ENCODE results near the gene INHBC.
"Not testable (repeated sequence)": the region's sequence is repeated elsewhere in the genome, so short reads cannot be mapped to it uniquely, and the experiment has no call there.

The INHBC gene

GRCh38 chr12:57389033-57389432 is 45.6 kb upstream of the INHBC start:
- Histone ChIP-seq H3K27me3 (ENCODE audit: low read depth, low read length) (no peaks in the 10 kb centered on the region), H3K4me1 (ENCODE audit: low read length) (no peaks in the 10 kb centered on the region), H3K4me3 (ENCODE audit: low read length) (no peak overlapping the region), H3K27ac (ENCODE audit: low read length) (no peak overlapping the region), H3K9me3 (ENCODE audit: insufficient read depth, low read length) (no peaks in the 10 kb centered on the region), H3K79me2 (ENCODE audit: low read length) (no peaks in the 10 kb centered on the region), H3K36me3 (replicated peaks; ENCODE audit: low read depth, low read length) (peaks cover 4% of the 10 kb centered on the region), H3K9ac (ENCODE audit: low read length) (no peak overlapping the region), H3K4me2 (ENCODE audit: low read length) (no peak overlapping the region), H2AFZ (ENCODE audit: low read depth, low read length) (no peak overlapping the region), H4K20me1 (ENCODE audit: insufficient read depth, low read length) (no peaks in the 10 kb centered on the region)
- TF ChIP-seq CTCF (IDR thresholded peaks at IDR 0.05; ENCODE audit: low read depth, low read length) (no peak), EZH2phosphoT487 (IDR thresholded peaks at IDR 0.05; ENCODE audit: low read depth) (no peak)

GRCh38 chr12:57390174-57390573 is 44.4 kb upstream of the INHBC start:
- Histone ChIP-seq H2AFZ (ENCODE audit: low read depth, low read length) (no peak overlapping the region), H3K4me1 (ENCODE audit: low read length) (no peaks in the 10 kb centered on the region), H3K4me3 (ENCODE audit: low read length) (no peak overlapping the region), H4K20me1 (ENCODE audit: insufficient read depth, low read length) (no peaks in the 10 kb centered on the region), H3K79me2 (ENCODE audit: low read length) (no peaks in the 10 kb centered on the region), H3K36me3 (replicated peaks; ENCODE audit: low read depth, low read length) (peaks cover 7% of the 10 kb centered on the region), H3K27ac (ENCODE audit: low read length) (no peak overlapping the region), H3K27me3 (ENCODE audit: low read depth, low read length) (no peaks in the 10 kb centered on the region), H3K9me3 (ENCODE audit: insufficient read depth, low read length) (no peaks in the 10 kb centered on the region), H3K9ac (ENCODE audit: low read length) (no peak overlapping the region), H3K4me2 (ENCODE audit: low read length) (no peak overlapping the region)
- TF ChIP-seq EZH2phosphoT487 (IDR thresholded peaks at IDR 0.05; ENCODE audit: low read depth) (no peak), CTCF (IDR thresholded peaks at IDR 0.05; ENCODE audit: low read depth, low read length) (no peak)

- H4K20me1 ChIP-seq (ENCODE audit: insufficient read depth, low read length), result no peaks in the 10 kb centered on the region
- H3K9me3 ChIP-seq (ENCODE audit: insufficient read depth, low read length), result no peaks in the 10 kb centered on the region
- no peak overlapping the region for H2AFZ ChIP-seq (ENCODE audit: low read depth, low read length)
- H3K36me3 ChIP-seq (replicated peaks; ENCODE audit: low read depth, low read length), result peaks cover 7% of the 10 kb centered on the region
- TF ChIP-seq EZH2phosphoT487 (IDR thresholded peaks at IDR 0.05; ENCODE audit: low read depth) (no peak), CTCF (IDR thresholded peaks at IDR 0.05; ENCODE audit: low read depth, low read length) (no peak)
- no peak overlapping the region for H3K27ac ChIP-seq (ENCODE audit: low read length)
- no peaks in the 10 kb centered on the region; the same call in 1 of the 2 replicates for H3K79me2 ChIP-seq (ENCODE audit: low read length)
- H3K9ac ChIP-seq (ENCODE audit: low read length), result no peak overlapping the region
- H3K27me3 ChIP-seq (ENCODE audit: low read depth, low read length), result no peaks in the 10 kb centered on the region
- H3K4me1 ChIP-seq (ENCODE audit: low read length), result no peaks in the 10 kb centered on the region
- no peak overlapping the region for H3K4me2 ChIP-seq (ENCODE audit: low read length)
- H3K4me3 ChIP-seq (ENCODE audit: low read length), result no peak overlapping the region
Observed at GRCh38 chr12:57395121-57395520, 39.5 kb upstream of the INHBC start.

GRCh38 chr12:57397441-57397840 is 37.1 kb upstream of the INHBC start:
- H3K27me3 ChIP-seq (ENCODE audit: low read depth, low read length), result no peaks in the 10 kb centered on the region
- no peak for TF ChIP-seq CTCF (IDR thresholded peaks at IDR 0.05; ENCODE audit: low read depth, low read length)
- no peak overlapping the region for H2AFZ ChIP-seq (ENCODE audit: low read depth, low read length)
- H3K9ac ChIP-seq (ENCODE audit: low read length), result no peak overlapping the region
- no peak overlapping the region for H3K27ac ChIP-seq (ENCODE audit: low read length)
- no peak overlapping the region for H3K4me3 ChIP-seq (ENCODE audit: low read length)
- H3K9me3 ChIP-seq (ENCODE audit: insufficient read depth, low read length), result no peaks in the 10 kb centered on the region
- H3K36me3 ChIP-seq (replicated peaks; ENCODE audit: low read depth, low read length), result peaks cover 7% of the 10 kb centered on the region
- H3K79me2 ChIP-seq (ENCODE audit: low read length), result no peaks in the 10 kb centered on the region; the same call in 1 of the 2 replicates
- H3K4me2 ChIP-seq (ENCODE audit: low read length), result no peak overlapping the region
- H3K4me1 ChIP-seq (ENCODE audit: low read length), result no peaks in the 10 kb centered on the region
- no peaks in the 10 kb centered on the region for H4K20me1 ChIP-seq (ENCODE audit: insufficient read depth, low read length)

- not testable (repeated sequence) for H3K27ac ChIP-seq (ENCODE audit: low read length); H3K4me1 ChIP-seq (ENCODE audit: low read length); H2AFZ ChIP-seq (ENCODE audit: low read depth, low read length); H3K9ac ChIP-seq (ENCODE audit: low read length); H4K20me1 ChIP-seq (ENCODE audit: insufficient read depth, low read length); H3K4me3 ChIP-seq (ENCODE audit: low read length); H3K4me2 ChIP-seq (ENCODE audit: low read length); H3K36me3 ChIP-seq (replicated peaks; ENCODE audit: low read depth, low read length); H3K27me3 ChIP-seq (ENCODE audit: low read depth, low read length); H3K9me3 ChIP-seq (ENCODE audit: insufficient read depth, low read length); H3K79me2 ChIP-seq (ENCODE audit: low read length)
Observed at GRCh38 chr12:57399718-57400463, 34.7 kb upstream of the INHBC start.
